CD14-positive monocyte (primary cell): ENCODE measurements around the gene CISH. TPM values are rescaled to one million over a fixed set of nuclear protein-coding genes. Genes with fewer than 3 reads are reported as not detected.

Source experiments
- DNase-seq, 3 donors: peaks; one replicate each; pipeline ENCODE4 v3.0.0-alpha.2; 2011 to 2022
- H2AFZ ChIP-seq: 2 replicates; pipeline ENCODE4 v1.6.0; 2012; ENCODE audit warnings: mild to moderate bottlenecking, low read depth, low read length, inconsistent platforms; ENCODE audit not compliant: insufficient read depth, poor library complexity, severe bottlenecking
- H3K27ac ChIP-seq, 2 donors: 1 replicate in 1 of 2; 2 replicates in 1 of 2; pipeline ENCODE4 v1.5.1; 2012 to 2013; ENCODE audit warnings: low read length in 2 of 2, control low read depth in 1 of 2, inconsistent platforms in 1 of 2, low read depth in 1 of 2, mild to moderate bottlenecking in 1 of 2
- H3K27me3 ChIP-seq, 2 donors: one replicate each; pipeline versions ENCODE4 v1.6.0 to v1.6.1; 2011 to 2013; ENCODE audit warnings: low read length in 2 of 2; ENCODE audit not compliant: control insufficient read depth in 2 of 2, insufficient read depth in 2 of 2
- H3K36me3 ChIP-seq, 2 donors: replicated peaks in 1 of 2; 1 replicate in 1 of 2; 2 replicates in 1 of 2; pipeline versions ENCODE4 v1.5.1 to v1.6.1; 2012 to 2013; ENCODE audit warnings: low read length in 2 of 2, control low read depth in 1 of 2, inconsistent platforms in 1 of 2, mild to moderate bottlenecking in 1 of 2; ENCODE audit not compliant: insufficient read depth in 2 of 2, control insufficient read depth in 1 of 2
- H3K4me1 ChIP-seq, 2 donors: 1 replicate in 1 of 2; 2 replicates in 1 of 2; pipeline versions ENCODE4 v1.5.1 to v1.6.1; 2012 to 2013; ENCODE audit warnings: low read length in 2 of 2, control low read depth in 1 of 2, inconsistent platforms in 1 of 2, mild to moderate bottlenecking in 1 of 2, moderate library complexity in 1 of 2; ENCODE audit not compliant: insufficient read depth in 2 of 2, control insufficient read depth in 1 of 2
- H3K4me2 ChIP-seq: replicated peaks from 2 replicates; pipeline ENCODE3; 2012; ENCODE audit warnings: low read length, moderate library complexity, mild to moderate bottlenecking; ENCODE audit not compliant: poor library complexity, severe bottlenecking; ENCODE audit errors: extremely low read depth
- H3K4me3 ChIP-seq, 3 experiments: fragments of 200-600 bp in 1 of 3; sonication (generic) in 1 of 3; replicated peaks in 1 of 3; 1 replicate in 2 of 3; 2 replicates in 1 of 3; pipeline ENCODE4 v1.5.1; 2011 to 2013; ENCODE audit warnings: low read length in 3 of 3, mild to moderate bottlenecking in 3 of 3, control low read depth in 2 of 3, low read depth in 2 of 3, inconsistent platforms in 1 of 3, moderate library complexity in 1 of 3
- H3K79me2 ChIP-seq: 2 replicates; pipeline ENCODE4 v1.6.0; 2012; ENCODE audit warnings: mild to moderate bottlenecking, control low read depth, inconsistent platforms, low read length, moderate library complexity; ENCODE audit not compliant: insufficient read depth
- H3K9ac ChIP-seq: 2 replicates; pipeline ENCODE4 v1.6.0; 2017; ENCODE audit warnings: low read length, mild to moderate bottlenecking; ENCODE audit not compliant: insufficient read depth, poor library complexity, severe bottlenecking
- H3K9me3 ChIP-seq, 2 donors: replicated peaks in 1 of 2; 1 replicate in 1 of 2; 2 replicates in 1 of 2; pipeline versions ENCODE4 v1.5.1 to v1.6.1; 2012 to 2013; ENCODE audit warnings: low read length in 2 of 2, control low read depth in 1 of 2; ENCODE audit not compliant: control insufficient read depth in 1 of 2, insufficient read depth in 1 of 2
- H4K20me1 ChIP-seq: 2 replicates; pipeline ENCODE4 v1.6.0; 2012; ENCODE audit warnings: mild to moderate bottlenecking, low read length, control low read depth, moderate library complexity; ENCODE audit not compliant: insufficient read depth
- H3K27ac Mint-ChIP-seq, 7 donors: one replicate each; pipeline ENCODE4 v1.8.0; 2020; ENCODE audit warnings: mild to moderate bottlenecking in 7 of 7, mixed read lengths in 7 of 7, moderate library complexity in 6 of 7, inconsistent platforms in 2 of 7
- H3K27me3 Mint-ChIP-seq, 3 donors: one replicate each; pipeline ENCODE4 v1.8.0; 2021 to 2022; ENCODE audit warnings: low read depth in 3 of 3, mild to moderate bottlenecking in 3 of 3, mixed read lengths in 3 of 3, moderate library complexity in 3 of 3, inconsistent platforms in 1 of 3
- H3K36me3 Mint-ChIP-seq, 2 donors: one replicate each; pipeline ENCODE4 v1.8.0; 2020; ENCODE audit warnings: mixed read lengths in 2 of 2, inconsistent platforms in 1 of 2, mild to moderate bottlenecking in 1 of 2
- H3K4me1 Mint-ChIP-seq: one replicate; pipeline ENCODE4 v1.8.0; 2020; ENCODE audit warnings: mild to moderate bottlenecking, mixed read lengths
- H3K4me3 Mint-ChIP-seq, 2 donors: one replicate each; pipeline ENCODE4 v1.8.0; 2020; ENCODE audit warnings: mild to moderate bottlenecking in 2 of 2, mixed read lengths in 2 of 2, moderate library complexity in 1 of 2
- H3K9me3 Mint-ChIP-seq, 7 donors: one replicate each; pipeline ENCODE4 v1.8.0; 2020 to 2022; ENCODE audit warnings: mixed read lengths in 7 of 7, mild to moderate bottlenecking in 6 of 7, moderate library complexity in 6 of 7, inconsistent platforms in 2 of 7
- CTCF ChIP-seq: fragments of 200-600 bp; IDR thresholded peaks from one replicate; pipeline ENCODE4 v1.8.0; 2022; ENCODE audit warnings: antibody characterized with exemption, mild to moderate bottlenecking
- WGBS: methylation state at CpG from one replicate; pipeline ENCODE4 v1.1.5; 2013; ENCODE audit warnings: missing lambda C conversion rate; ENCODE audit not compliant: insufficient coverage; 5-methylcytosine and 5-hydroxymethylcytosine counted together
- intact Hi-C, 2 donors: fragments of 100-400 bp; cut with micrococcal nuclease; formaldehyde crosslinking; loops; one replicate each; pipeline versions ENCODE4 v1.15.0 to v1.15.1; 2023
- polyA plus RNA-seq, 3 donors: library from polyadenylated mRNA; depleted of rRNA in 1 of 3; unstranded in 2 of 3; stranded (reverse) in 1 of 3; fragments of 300-500 nt in 2 of 3; fragments of >200 nt in 1 of 3; fragmentation: Illumina TruSeq in 2 of 3; gene quantifications; 1 replicate in 2 of 3; 2 replicates in 1 of 3; pipeline ENCODE4 v1.2.3, GENCODE V29; 2012 to 2021

Gene CISH
- polyA plus RNA-seq, 3 donors = 2.9 to 20.1 (median 6.2) TPM

- H4K20me1 ChIP-seq = peaks cover 57% of the 10 kb centered on the region
- H3K9me3 Mint-ChIP-seq = no peaks in the 10 kb centered on the region
- H3K4me2 ChIP-seq = peak overlapping the region; percentile 96
- H3K27me3 Mint-ChIP-seq = peaks cover 0 to 4% (median 0%) of the 10 kb centered on the region in 3 donors
- peaks cover 19 to 27% of the 10 kb centered on the region in 2 donors for H3K36me3 ChIP-seq
- peaks cover 66% of the 10 kb centered on the region for H3K79me2 ChIP-seq
- no peak for DNase-seq
- peak overlapping the region; percentile 69 to 83 for H3K27ac ChIP-seq
- peak overlapping the region; percentile 83 to 96 (median 92) for H3K27ac Mint-ChIP-seq
- intact Hi-C loops = loop anchor here (5.0 kb wide), 2 partner anchors 258 to 777 kb away; partner anchors contain the start of genes CYB561D2 (in 1 of the 2), MANF (in 1 of the 2) and NPRL2 (in 1 of the 2)
- peak overlapping the region; percentile 93 to 97 for H3K4me3 Mint-ChIP-seq
- no peaks in the 10 kb centered on the region for H3K9me3 ChIP-seq
- no peak for TF ChIP-seq CTCF
- peak overlapping the region; percentile 66 to 93 (median 82) for H3K4me3 ChIP-seq
- H3K27me3 ChIP-seq = no peaks in the 10 kb centered on the region
- no peak overlapping the region for H2AFZ ChIP-seq
- WGBS = 70% methylated on average over 2 of the region's 6 CpGs
- peaks cover 30 to 38% of the 10 kb centered on the region in 2 donors for H3K36me3 Mint-ChIP-seq
- peaks cover 80% of the 10 kb centered on the region for H3K4me1 Mint-ChIP-seq
- peak overlapping the region; percentile 79 for H3K9ac ChIP-seq
- H3K4me1 ChIP-seq = peaks cover 73 to 86% of the 10 kb centered on the region in 2 donors
Measured at GRCh38 chr3:50610181-50610971, 1.2 kb downstream of the CISH start.

DNA sequence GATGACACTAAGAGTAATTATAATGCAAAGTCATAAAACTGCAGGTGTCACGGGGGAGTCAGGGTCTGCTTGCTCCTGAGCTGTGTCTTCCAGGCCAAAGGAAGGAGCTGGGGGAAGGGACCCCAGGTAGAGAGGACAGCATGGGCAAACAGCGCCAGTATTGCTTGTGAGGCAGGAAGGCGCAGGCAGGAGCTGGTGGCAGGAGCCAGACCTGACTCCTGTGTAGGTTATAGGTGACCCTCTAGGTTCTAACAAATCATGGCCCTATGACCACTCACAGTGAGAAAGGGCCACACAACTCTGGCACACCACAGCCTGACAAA lies 1.9 kb downstream of the CISH start:
- Mint-ChIP-seq H3K4me1 (peaks cover 87% of the 10 kb centered on the region), H3K36me3 (peaks cover 37 to 43% of the 10 kb centered on the region in 2 donors), H3K9me3 (no peaks in the 10 kb centered on the region), H3K27me3 (peaks cover 0 to 4% (median 0%) of the 10 kb centered on the region in 3 donors), H3K4me3 (peak overlapping the region; percentile 93 to 97), H3K27ac (peak overlapping the region in 6 of 7 donors; percentile 11 to 90 (median 69))
- intact Hi-C loops = loop anchor here (2.0 to 5.0 kb wide), 3 partner anchors 17 to 778 kb away; partner anchors contain the start of genes CYB561D2 (in 1 of the 2), MANF (in 1 of the 2) and NPRL2 (in 1 of the 2)
- Histone ChIP-seq H2AFZ (no peak overlapping the region), H3K4me3 (peak overlapping the region in 2 of 3 experiments; percentile 82 to 93), H4K20me1 (peaks cover 62% of the 10 kb centered on the region), H3K27ac (peak overlapping the region; percentile 69 to 83), H3K4me2 (peak overlapping the region; percentile 96), H3K9ac (peak overlapping the region; percentile 79), H3K27me3 (no peaks in the 10 kb centered on the region), H3K36me3 (peaks cover 19 to 30% of the 10 kb centered on the region in 2 donors), H3K9me3 (no peaks in the 10 kb centered on the region), H3K4me1 (peaks cover 79 to 93% of the 10 kb centered on the region in 2 donors), H3K79me2 (peaks cover 70% of the 10 kb centered on the region)
- WGBS = 56% methylated on average over 2 of the region's 3 CpGs
- no peak for DNase-seq
- no peak for TF ChIP-seq CTCF
